ENCODE data around the gene TPM1. TPM values are rescaled to one million over a fixed set of nuclear protein-coding genes. Genes with fewer than 3 reads are reported as not detected.

The TPM1 gene
- total RNA-seq, 1 experiment from 2014 or later: 174 TPM

- POLR2A ChIA-PET (ENCODE audit: unreplicated experiment): no interaction called here
- no peak for TF ChIP-seq CTCF (conservative IDR thresholded peaks at IDR 0.05)
- no peak for TF ChIP-seq EZH2 (IDR thresholded peaks at IDR 0.05; ENCODE audit: low read depth)
- intact Hi-C loops (cut with micrococcal nuclease; ENCODE audit: unreplicated experiment): no loop called here
Measured at GRCh38 chr15:63110428-63111026, 68.0 kb downstream of the TPM1 start.

GRCh38 chr15:63111481-63111880, 68.9 kb downstream of the TPM1 start:
- Histone ChIP-seq H3K4me3 (no peak overlapping the region), H3K4me2 (no peak overlapping the region), H3K9me2 (ENCODE audit: insufficient read depth) (no peaks in the 10 kb centered on the region), H4K20me1 (ENCODE audit: insufficient read depth) (no peaks in the 10 kb centered on the region), H3K36me3 (ENCODE audit: low read depth) (no peaks in the 10 kb centered on the region), H3K27ac (no peak overlapping the region), H3K4me1 (replicated peaks; ENCODE audit: insufficient read depth) (peaks cover 8% of the 10 kb centered on the region; the same call in 1 of the 2 replicates), H3K27me3 (ENCODE audit: insufficient read depth, low read depth) (no peaks in the 10 kb centered on the region), H2AFZ (no peak overlapping the region), H3K9me3 (ENCODE audit: insufficient read depth, low read depth) (no peaks in the 10 kb centered on the region), H3K79me2 (ENCODE audit: low read depth) (no peaks in the 10 kb centered on the region), H3F3A (ENCODE audit: insufficient read depth, low read depth) (peaks cover 12% of the 10 kb centered on the region)
- BruUV-seq (replicated peaks): no TSS peak
- TF ChIP-seq CTCF (conservative IDR thresholded peaks at IDR 0.05) (no peak), EZH2 (IDR thresholded peaks at IDR 0.05; ENCODE audit: low read depth) (no peak)
- CTCF ChIA-PET: no interaction called here
- POLR2A ChIA-PET (ENCODE audit: unreplicated experiment): interaction anchor here (0.5 to 0.6 kb wide), 2 partner anchors 370 to 723 kb away, joined by 3 to 6 read pairs; no protein-coding TSS in a partner anchor
- intact Hi-C loops (cut with micrococcal nuclease; ENCODE audit: unreplicated experiment): no loop called here
- no peak for DNase-seq

More at GRCh38 chr15:63110428-63111026, 68.0 kb downstream of the TPM1 start:
- DNase-seq: peak in 1 of 2 experiments; percentile 39
- CTCF ChIA-PET: no interaction called here
- Histone ChIP-seq H3K9me3 (ENCODE audit: insufficient read depth, low read depth) (no peaks in the 10 kb centered on the region), H2AFZ (no peak overlapping the region), H4K20me1 (ENCODE audit: insufficient read depth) (no peaks in the 10 kb centered on the region), H3K79me2 (ENCODE audit: low read depth) (no peaks in the 10 kb centered on the region), H3K9me2 (ENCODE audit: insufficient read depth) (no peaks in the 10 kb centered on the region), H3F3A (ENCODE audit: insufficient read depth, low read depth) (peaks cover 12% of the 10 kb centered on the region), H3K4me1 (replicated peaks; ENCODE audit: insufficient read depth) (peaks cover 8% of the 10 kb centered on the region; the same call in 1 of the 2 replicates), H3K4me2 (no peak overlapping the region), H3K27me3 (ENCODE audit: insufficient read depth, low read depth) (no peaks in the 10 kb centered on the region), H3K4me3 (no peak overlapping the region), H3K36me3 (ENCODE audit: low read depth) (no peaks in the 10 kb centered on the region), H3K27ac (no peak overlapping the region)
- no TSS peak for BruUV-seq (replicated peaks)

GRCh38 chr15:63112871-63113270, 70.3 kb downstream of the TPM1 start:
- Histone ChIP-seq H4K20me1 (ENCODE audit: insufficient read depth) (no peaks in the 10 kb centered on the region), H3K4me2 (no peak overlapping the region), H3K9me2 (ENCODE audit: insufficient read depth) (no peaks in the 10 kb centered on the region), H3K4me1 (replicated peaks; ENCODE audit: insufficient read depth) (peaks cover 8% of the 10 kb centered on the region; the same call in 1 of the 2 replicates), H3F3A (ENCODE audit: insufficient read depth, low read depth) (peaks cover 7% of the 10 kb centered on the region), H2AFZ (no peak overlapping the region), H3K36me3 (ENCODE audit: low read depth) (no peaks in the 10 kb centered on the region), H3K27ac (no peak overlapping the region), H3K4me3 (no peak overlapping the region), H3K27me3 (ENCODE audit: insufficient read depth, low read depth) (no peaks in the 10 kb centered on the region), H3K9me3 (ENCODE audit: insufficient read depth, low read depth) (no peaks in the 10 kb centered on the region), H3K79me2 (ENCODE audit: low read depth) (no peaks in the 10 kb centered on the region)
- no peak for DNase-seq
- intact Hi-C loops (cut with micrococcal nuclease; ENCODE audit: unreplicated experiment): no loop called here
- POLR2A ChIA-PET (ENCODE audit: unreplicated experiment): no interaction called here
- no peak for TF ChIP-seq EZH2 (IDR thresholded peaks at IDR 0.05; ENCODE audit: low read depth)
- no peak for TF ChIP-seq CTCF (conservative IDR thresholded peaks at IDR 0.05)
- CTCF ChIA-PET: no interaction called here
- no TSS peak for BruUV-seq (replicated peaks)

Data from PC-9 (cell line).